IPS-18c (cell line): ENCODE data around the gene SLC43A3.
A peak's percentile ranks its signal among the peaks of the same experiment; 100 is the strongest.
"Not testable (repeated sequence)": the region's sequence is repeated elsewhere in the genome, so short reads cannot be mapped to it uniquely, and the experiment has no call there.

Experiments
- H3K4me3 ChIP-seq: 2 replicates; pipeline ENCODE4 v1.7.0; 2013; ENCODE audit warnings: low read depth, mild to moderate bottlenecking, low read length, moderate library complexity; ENCODE audit not compliant: insufficient read depth
- H3K9me3 ChIP-seq: one replicate; pipeline ENCODE4 v1.6.1; 2013; ENCODE audit warnings: mild to moderate bottlenecking, low read length, moderate library complexity; ENCODE audit not compliant: control insufficient read depth, insufficient read depth

SLC43A3 gene

DNA sequence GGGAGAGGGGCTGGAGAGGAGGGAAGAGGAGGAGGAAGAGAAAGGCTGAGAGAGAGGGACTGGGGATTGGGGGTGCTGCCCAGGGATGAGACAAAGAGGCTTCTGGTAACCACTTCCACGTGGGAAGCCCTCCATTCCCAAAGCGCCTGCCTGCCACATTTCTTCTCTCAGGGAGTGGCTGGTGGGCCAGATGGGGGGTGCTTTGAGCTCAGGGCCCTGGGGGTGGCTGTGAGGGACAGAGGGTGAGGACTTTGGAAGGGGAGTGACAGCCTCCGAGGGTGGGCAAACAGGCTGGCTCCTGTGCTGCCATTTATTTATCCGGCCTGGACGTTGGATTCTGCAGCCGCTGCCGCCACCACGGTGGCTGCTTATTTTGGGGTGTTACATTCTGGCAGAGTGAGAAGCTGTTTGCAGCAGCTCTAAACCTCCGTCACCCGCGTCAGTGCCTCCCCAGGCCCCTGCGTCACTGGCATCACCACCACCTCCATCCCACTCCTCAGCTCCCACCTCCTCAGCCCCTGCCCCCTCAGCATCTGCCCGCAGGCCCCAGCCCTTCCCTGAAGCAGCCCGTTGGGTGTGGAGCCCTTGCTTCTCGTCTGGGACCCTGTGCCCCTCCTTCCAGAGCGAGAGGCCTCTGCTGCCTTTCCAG is 35.0 kb upstream of the SLC43A3 start:
- H3K9me3 ChIP-seq, result no peaks in the 10 kb centered on the region
- H3K4me3 ChIP-seq, result peak overlapping the region; percentile 24; the same call in 1 of the 2 replicates

GRCh38 chr11:57460758-57461749 is 34.1 kb upstream of the SLC43A3 start:
- H3K4me3 ChIP-seq, result peak overlapping the region; percentile 74
- H3K9me3 ChIP-seq, result no peaks in the 10 kb centered on the region

- peak within 1 kb of the TSS; percentile 74 for H3K4me3 ChIP-seq
Observed at GRCh38 chr11:57460022-57460757, 33.3 kb upstream of the SLC43A3 start, which contains the start of gene RTN4RL2. RTN4RL2 (plus strand) TSS chr11:57460528; CDS start chr11:57460866, 338 bp downstream.

GRCh38 chr11:57459164-57460021 is 32.5 kb upstream of the SLC43A3 start:
- H3K4me3 ChIP-seq, result peak overlapping the region; percentile 46

More at GRCh38 chr11:57460022-57460757, 33.3 kb upstream of the SLC43A3 start, which contains the start of gene RTN4RL2:
- no peaks in the 10 kb centered on the region for H3K9me3 ChIP-seq

DNA sequence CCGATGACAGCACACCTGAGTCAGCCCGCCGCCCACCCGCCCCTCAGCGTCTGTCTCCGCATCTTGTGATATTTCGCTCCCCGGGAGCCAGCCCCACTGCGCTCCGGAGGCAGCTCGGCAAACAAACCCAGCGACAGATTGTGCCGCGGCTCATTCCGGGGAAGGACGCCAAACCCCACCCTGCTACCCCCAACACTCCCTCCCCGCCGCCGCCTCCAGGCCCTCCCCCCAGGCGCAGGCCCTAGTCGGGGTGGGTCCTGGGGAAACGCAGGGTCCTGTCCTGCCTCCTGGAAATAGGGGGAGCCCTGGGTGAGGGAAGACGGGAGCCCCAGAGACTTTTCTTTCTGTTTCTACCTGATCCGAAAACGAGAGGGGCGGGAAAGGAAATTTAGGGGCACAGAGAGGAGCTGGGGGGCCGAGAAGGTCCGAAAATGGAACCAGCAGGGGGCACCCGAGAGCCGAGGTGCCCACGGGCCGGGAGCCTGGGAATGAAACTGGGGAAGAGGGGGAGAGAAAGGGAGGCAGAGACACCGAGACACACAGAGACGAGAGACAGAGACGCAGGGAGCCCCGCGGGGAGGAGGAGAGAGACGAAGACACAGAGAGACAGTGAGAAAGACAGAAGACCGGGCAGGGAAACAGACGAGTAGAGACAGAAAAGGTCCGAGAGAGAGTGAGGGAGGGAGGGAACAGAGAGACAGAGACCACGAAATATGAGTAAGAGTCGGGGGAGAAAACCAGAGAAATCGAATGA is 31.7 kb upstream of the SLC43A3 start:
- Histone ChIP-seq H3K4me3 (peak overlapping the region; percentile 46), H3K9me3 (no peaks in the 10 kb centered on the region)

More at GRCh38 chr11:57459164-57460021, 32.5 kb upstream of the SLC43A3 start:
- no peaks in the 10 kb centered on the region for H3K9me3 ChIP-seq

DNA sequence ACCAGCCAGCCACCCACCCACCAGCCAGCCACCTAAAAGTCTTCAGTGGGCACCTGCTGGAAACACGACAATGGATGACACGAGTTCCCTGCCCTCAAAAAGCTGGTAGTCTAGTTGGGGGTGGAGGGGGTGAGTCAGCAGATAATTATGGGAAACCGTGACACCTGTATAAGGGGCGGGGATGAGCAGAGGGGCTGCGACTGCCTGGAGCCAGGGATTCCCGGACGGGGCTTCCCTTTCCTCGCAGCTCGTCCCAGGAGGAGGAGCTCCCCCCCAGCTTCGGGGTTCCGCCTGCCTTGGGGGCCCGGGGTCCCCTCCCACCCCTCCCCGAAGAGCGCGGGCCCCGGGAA is 31.1 kb upstream of the SLC43A3 start:
- H3K4me3 ChIP-seq, result peak overlapping the region; percentile 4; the same call in 1 of the 2 replicates
- no peaks in the 10 kb centered on the region for H3K9me3 ChIP-seq

DNA sequence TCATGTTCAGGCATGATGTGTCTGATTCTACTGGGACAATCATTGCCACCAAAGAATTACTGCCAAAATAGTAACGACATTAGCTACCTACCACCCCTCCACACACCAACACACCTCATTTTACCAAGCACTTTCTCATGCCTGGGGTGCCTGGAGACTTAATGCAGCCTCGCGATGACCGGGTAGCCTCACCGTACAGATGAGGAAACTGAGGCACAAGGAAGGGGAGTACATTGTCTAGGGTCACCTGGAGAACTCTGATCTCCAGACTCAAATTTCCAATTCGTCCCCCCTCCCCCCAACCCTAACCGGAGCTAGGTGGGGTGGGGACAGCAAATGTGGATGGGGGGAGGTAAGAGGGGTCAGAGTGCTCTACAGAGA is 30.7 kb upstream of the SLC43A3 start:
- H3K9me3 ChIP-seq, result no peaks in the 10 kb centered on the region
- H3K4me3 ChIP-seq, result peak overlapping the region; percentile 4; the same call in 1 of the 2 replicates

DNA sequence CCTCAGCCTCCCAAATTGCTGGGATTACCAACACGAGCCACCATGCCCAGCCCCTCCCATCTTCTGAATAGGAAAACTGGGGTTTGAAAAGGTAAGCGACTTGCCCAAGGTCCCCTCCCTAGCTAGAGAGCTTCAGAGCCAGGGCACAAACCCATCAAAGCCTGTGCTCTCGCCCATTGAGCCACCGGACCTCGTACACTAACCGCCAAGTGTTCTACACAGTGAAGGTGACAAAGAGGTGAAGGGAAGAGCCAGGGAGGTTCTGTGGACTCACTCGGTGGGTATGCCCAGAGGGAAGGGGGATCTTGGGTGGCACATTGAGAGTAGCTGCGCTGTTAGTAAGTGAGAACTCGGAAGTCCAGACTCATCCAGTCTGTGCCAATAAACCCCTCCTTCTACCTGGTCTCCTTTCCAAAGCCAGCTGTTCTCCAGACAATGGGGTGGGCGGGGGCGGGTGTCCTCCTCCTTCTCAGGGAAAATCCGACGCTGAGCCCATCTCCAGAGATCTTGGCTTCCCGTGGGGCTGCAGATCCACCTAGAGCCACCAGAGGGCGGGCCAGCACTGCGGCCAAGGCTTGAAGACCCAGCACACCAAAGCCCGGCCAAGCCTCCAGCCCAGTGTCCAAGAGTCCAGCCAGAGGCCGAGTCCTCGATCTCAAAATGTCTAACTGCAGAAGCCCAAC is 30.2 kb upstream of the SLC43A3 start:
- H3K9me3 ChIP-seq, result no peaks in the 10 kb centered on the region
- peak overlapping the region; percentile 4; the same call in 1 of the 2 replicates for H3K4me3 ChIP-seq

DNA sequence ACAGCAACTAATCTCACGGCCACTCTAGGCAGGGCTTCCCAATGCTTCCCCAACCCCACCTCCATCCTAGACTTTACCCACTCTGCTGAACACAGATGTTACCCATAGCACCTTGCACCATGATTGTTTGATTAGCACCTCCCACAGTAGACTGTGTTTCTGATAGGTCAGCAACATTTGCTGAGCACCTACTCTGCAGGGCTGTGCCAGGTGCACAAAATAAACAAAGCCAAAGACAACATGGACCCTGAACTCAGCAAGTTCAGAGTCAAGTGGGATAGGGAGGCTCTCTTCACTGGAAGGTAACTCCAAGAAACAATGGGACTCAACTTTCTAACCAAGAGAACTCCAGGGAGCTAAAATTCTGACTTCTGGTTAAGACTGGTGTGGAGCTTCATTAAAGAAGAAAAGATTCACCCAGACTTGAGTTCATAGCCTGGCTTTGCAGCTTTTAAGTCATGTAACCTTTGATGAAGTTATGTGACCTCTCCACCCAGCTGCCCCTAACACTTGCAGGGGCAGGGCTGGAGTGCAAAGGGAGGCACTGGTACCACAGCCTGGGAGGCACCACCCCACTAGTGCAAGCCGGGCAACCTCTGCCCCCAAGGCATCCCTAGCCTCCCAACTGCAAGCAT is 26.7 kb upstream of the SLC43A3 start:
- no peak overlapping the region for H3K4me3 ChIP-seq

GRCh38 chr11:57446055-57446454 is 19.1 kb upstream of the SLC43A3 start:
- H3K4me3 ChIP-seq, result no peak overlapping the region
- H3K9me3 ChIP-seq, result peaks cover 2% of the 10 kb centered on the region

More for the DNA sequence above, 26.7 kb upstream of the SLC43A3 start:
- no peaks in the 10 kb centered on the region for H3K9me3 ChIP-seq

DNA sequence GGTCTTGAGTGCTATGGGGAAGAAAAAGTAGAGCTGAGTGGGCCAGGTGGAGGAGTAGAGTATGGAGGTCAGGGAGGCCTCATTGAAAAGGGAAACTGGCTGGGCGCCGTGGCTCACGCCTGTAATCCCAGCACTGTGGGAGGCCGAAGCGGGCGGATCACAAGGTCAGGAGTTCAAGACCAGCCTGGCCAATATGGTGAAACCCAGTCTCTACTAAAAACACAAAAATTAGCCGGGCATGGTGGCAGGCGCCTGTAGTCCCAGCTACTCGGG is 18.1 kb upstream of the SLC43A3 start:
- not testable (repeated sequence) for H3K4me3 ChIP-seq, H3K9me3 ChIP-seq

GRCh38 chr11:57444362-57445121 is 17.6 kb upstream of the SLC43A3 start:
- Histone ChIP-seq H3K9me3 (peaks cover 2% of the 10 kb centered on the region), H3K4me3 (no peak overlapping the region)

GRCh38 chr11:57440744-57441414 is 14.0 kb upstream of the SLC43A3 start:
- H3K9me3 ChIP-seq, result peaks cover 2% of the 10 kb centered on the region
- H3K4me3 ChIP-seq, result no peak overlapping the region

- H3K4me3 ChIP-seq, result no peak overlapping the region
- peaks cover 2% of the 10 kb centered on the region for H3K9me3 ChIP-seq
Observed at GRCh38 chr11:57439786-57440185, 12.9 kb upstream of the SLC43A3 start.
